OCI-LY1 (cell line): Measurements from ENCODE around the gene TTC8.

Experiments used
- CTCF ChIP-seq: fragments of 200-600 bp; sonication (generic), shearing (Covaris generic); IDR thresholded peaks from 2 replicates; pipeline ENCODE4 v1.5.1; 2017; ENCODE audit warnings: mild to moderate bottlenecking, antibody characterized with exemption, low read length, moderate library complexity, mixed read lengths
- EZH2 ChIP-seq: fragments of 200-600 bp; sonication (generic), shearing (Covaris generic); IDR thresholded peaks from 2 replicates; pipeline ENCODE4 v1.8.0; 2017; ENCODE audit warnings: borderline replicate concordance, mixed run types, mild to moderate bottlenecking, antibody characterized with exemption, low read length, moderate library complexity, mixed read lengths

GRCh38 chr14:88790501-88791251, 33.8 kb upstream of the TTC8 start:
- TF ChIP-seq CTCF: no peak
- no peak for TF ChIP-seq EZH2
